Measurements from ENCODE around the gene KYNU.
A peak's percentile ranks its signal among the peaks of the same experiment; 100 is the strongest.
"Not testable (repeated sequence)": the region's sequence is repeated elsewhere in the genome, so short reads cannot be mapped to it uniquely, and the experiment has no call there.

KYNU gene

GRCh38 chr2:143026411-143027054 lies 149.1 kb downstream of the KYNU start:
- DNase-seq (ENCODE audit: low spot score), result peak; percentile 3

- DNase-seq (ENCODE audit: low spot score), result no peak
These were observed 151.7 kb downstream of the KYNU start for GRCh38 chr2:143029141-143029540.

GRCh38 chr2:143030127-143030526 lies 152.7 kb downstream of the KYNU start:
- no peak for DNase-seq (ENCODE audit: low spot score)

GRCh38 chr2:143034292-143035074 lies 157.0 kb downstream of the KYNU start:
- DNase-seq (ENCODE audit: low spot score), result peak; percentile 80

- no peak for DNase-seq (ENCODE audit: low spot score)
These were observed 174.0 kb downstream of the KYNU start for GRCh38 chr2:143051465-143051864.

GRCh38 chr2:143053437-143053836 lies 176.0 kb downstream of the KYNU start:
- not testable (repeated sequence) for DNase-seq (ENCODE audit: low spot score)

- no peak for DNase-seq (ENCODE audit: low spot score)
These were observed 179.1 kb downstream of the KYNU start for GRCh38 chr2:143056550-143056949.

- no peak for DNase-seq (ENCODE audit: low spot score)
These were observed 181.4 kb downstream of the KYNU start for GRCh38 chr2:143058851-143059250.

GRCh38 chr2:143063612-143064200 lies 186.2 kb downstream of the KYNU start:
- DNase-seq (ENCODE audit: low spot score), result no peak

- no peak for DNase-seq (ENCODE audit: low spot score)
These were observed 190.6 kb downstream of the KYNU start for GRCh38 chr2:143068094-143068493.

- DNase-seq (ENCODE audit: low spot score), result no peak
These were observed 191.0 kb downstream of the KYNU start for GRCh38 chr2:143068509-143068908.

- DNase-seq (ENCODE audit: low spot score), result no peak
These were observed 193.2 kb downstream of the KYNU start for GRCh38 chr2:143070704-143071103.

- DNase-seq (ENCODE audit: low spot score), result no peak
These were observed 193.9 kb downstream of the KYNU start for GRCh38 chr2:143071185-143071876.

GRCh38 chr2:143074913-143075312 lies 197.4 kb downstream of the KYNU start:
- not testable (repeated sequence) for DNase-seq (ENCODE audit: low spot score)

GRCh38 chr2:143075711-143076110 lies 198.2 kb downstream of the KYNU start:
- no peak for DNase-seq (ENCODE audit: low spot score)

GRCh38 chr2:143078104-143078503 lies 200.6 kb downstream of the KYNU start:
- no peak for DNase-seq (ENCODE audit: low spot score)

- no peak for DNase-seq (ENCODE audit: low spot score)
These were observed 204.2 kb downstream of the KYNU start for GRCh38 chr2:143081616-143082015.

GRCh38 chr2:143083636-143084035 lies 206.2 kb downstream of the KYNU start:
- no peak for DNase-seq (ENCODE audit: low spot score)

GRCh38 chr2:143084462-143084861 lies 207.0 kb downstream of the KYNU start:
- no peak for DNase-seq (ENCODE audit: low spot score)

GRCh38 chr2:143085125-143085784 lies 207.8 kb downstream of the KYNU start:
- DNase-seq (ENCODE audit: low spot score), result no peak

- no peak for DNase-seq (ENCODE audit: low spot score)
These were observed 209.6 kb downstream of the KYNU start for GRCh38 chr2:143087033-143087432.

- DNase-seq (ENCODE audit: low spot score), result no peak
These were observed 210.9 kb downstream of the KYNU start for GRCh38 chr2:143088388-143088787.

Data from putamen (tissue), 1 donor.